H1 (cell line): ENCODE data around the gene GPR35. TPM values are rescaled to one million over a fixed set of nuclear protein-coding genes. Genes with fewer than 3 reads are reported as not detected.

ENCODE experiments used
- CTCF ChIA-PET: fragments of 300-600 bp; sonication (Branson Sonifier 250); formaldehyde crosslinking; loops from one replicate; lab custom pipeline; 2021; ENCODE audit not compliant: partially characterized antibody; lab: Charles Lee
- POLR2A ChIA-PET: fragments of 300-600 bp; sonication (Branson Sonifier 250); formaldehyde crosslinking; loops from one replicate; lab custom pipeline; 2021; ENCODE audit warnings: inconsistent platforms; ENCODE audit not compliant: partially characterized antibody; lab: Charles Lee
- DNase-seq, 2 experiments: peaks; one replicate each; pipeline versions ENCODE4 v3.0.0 to v3.0.0-alpha.2; 2010 to 2022; ENCODE audit warnings: low spot score in 2 of 2, low read depth in 1 of 2, mixed read lengths in 1 of 2
- FAIRE-seq: peaks from 2 replicates; lab custom pipeline; 2011; peaks lifted over from hg19 to GRCh38; lab: Jason Lieb, UNC
- H2AFZ ChIP-seq: 2 replicates; pipeline ENCODE4 v1.8.1; 2012; ENCODE audit warnings: low read length, inconsistent platforms
- H2AK5ac ChIP-seq: 2 replicates; pipeline ENCODE4 v1.6.1; 2013; ENCODE audit warnings: low read depth, low read length
- H2BK120ac ChIP-seq: replicated peaks from 2 replicates; pipeline ENCODE3; 2013; ENCODE audit warnings: low read depth, low read length, inconsistent platforms
- H2BK12ac ChIP-seq: 2 replicates; pipeline ENCODE4 v1.6.1; 2013; ENCODE audit warnings: low read depth, low read length
- H2BK15ac ChIP-seq: 2 replicates; pipeline ENCODE4 v1.6.1; 2013; ENCODE audit warnings: low read length
- H2BK20ac ChIP-seq: 2 replicates; pipeline ENCODE4 v1.6.1; 2013; ENCODE audit warnings: low read length
- H2BK5ac ChIP-seq: 2 replicates; pipeline ENCODE4 v1.6.1; 2013; ENCODE audit warnings: low read depth, low read length
- H3K14ac ChIP-seq: 2 replicates; pipeline ENCODE4 v1.6.1; 2013; ENCODE audit warnings: inconsistent platforms; ENCODE audit not compliant: insufficient read length
- H3K18ac ChIP-seq: 2 replicates; pipeline ENCODE4 v1.6.1; 2013; ENCODE audit warnings: low read length; ENCODE audit errors: extremely low read depth
- H3K23ac ChIP-seq: 2 replicates; pipeline ENCODE4 v1.6.1; 2013; ENCODE audit warnings: inconsistent platforms; ENCODE audit not compliant: insufficient read length
- H3K23me2 ChIP-seq: 2 replicates; pipeline ENCODE4 v1.6.1; 2013; ENCODE audit warnings: low read depth, low read length
- H3K27ac ChIP-seq: 2 replicates; pipeline ENCODE4 v1.6.1; 2011; ENCODE audit warnings: low read depth, low read length, inconsistent platforms
- H3K27me3 ChIP-seq, 4 experiments: replicated peaks in 1 of 4; 1 replicate in 1 of 4; 2 replicates in 3 of 4; pipeline versions ENCODE4 v1.6.1 to v1.8.1; 2011 to 2013; ENCODE audit warnings: low read length in 3 of 4, mild to moderate bottlenecking in 3 of 4, inconsistent platforms in 2 of 4, mixed read lengths in 2 of 4, moderate library complexity in 1 of 4; ENCODE audit not compliant: control insufficient read depth in 3 of 4, insufficient read depth in 3 of 4; ENCODE audit errors: extremely low read depth in 1 of 4
- H3K36me3 ChIP-seq, 4 experiments: 2 replicates each; pipeline versions ENCODE4 v1.6.1 to v1.8.1; 2011 to 2013; ENCODE audit warnings: mild to moderate bottlenecking in 4 of 4, low read length in 3 of 4, moderate library complexity in 2 of 4, control low read depth in 1 of 4, inconsistent platforms in 1 of 4; ENCODE audit not compliant: insufficient read depth in 4 of 4, control insufficient read depth in 2 of 4
- H3K4ac ChIP-seq: replicated peaks from 2 replicates; pipeline ENCODE3; 2013; ENCODE audit warnings: low read length, low read depth, mixed read lengths, inconsistent platforms; ENCODE audit not compliant: insufficient read length
- H3K4me1 ChIP-seq, 4 experiments: replicated peaks in 1 of 4; 1 replicate in 1 of 4; 2 replicates in 3 of 4; pipeline versions ENCODE4 v1.6.1 to v1.8.1; 2011 to 2013; ENCODE audit warnings: low read length in 3 of 4, inconsistent platforms in 2 of 4, mixed read lengths in 1 of 4; ENCODE audit not compliant: insufficient read depth in 4 of 4, control insufficient read depth in 3 of 4
- H3K4me2 ChIP-seq, 2 experiments: 2 replicates each; pipeline versions ENCODE4 v1.6.1 to v1.8.1; 2011 to 2013; ENCODE audit warnings: low read depth in 2 of 2, low read length in 2 of 2, control low read depth in 1 of 2, inconsistent platforms in 1 of 2, mild to moderate bottlenecking in 1 of 2; ENCODE audit not compliant: insufficient read depth in 1 of 2
- H3K4me3 ChIP-seq, 4 experiments: fragments of 200-600, 300-600 bp in 1 of 4; sonication (generic), shearing (Covaris generic), sonication (Bioruptor Twin) in 1 of 4; 2 replicates each; pipeline versions ENCODE4 v1.5.1 to v1.8.1; 2011 to 2016; ENCODE audit warnings: low read length in 4 of 4, low read depth in 3 of 4, control low read depth in 2 of 4, inconsistent platforms in 2 of 4, mild to moderate bottlenecking in 2 of 4, mixed read lengths in 1 of 4, moderate library complexity in 1 of 4; ENCODE audit not compliant: insufficient read depth in 2 of 4; ENCODE audit errors: extremely low read depth in 1 of 4
- H3K56ac ChIP-seq: replicated peaks from 2 replicates; pipeline ENCODE3; 2013; ENCODE audit warnings: low read depth, mild to moderate bottlenecking, mixed read lengths, low read length, inconsistent platforms; ENCODE audit not compliant: insufficient read length
- H3K79me1 ChIP-seq: 2 replicates; pipeline ENCODE4 v1.6.1; 2013; ENCODE audit warnings: low read depth, low read length, control low read depth
- H3K79me2 ChIP-seq, 2 experiments: 2 replicates each; pipeline versions ENCODE4 v1.6.1 to v1.8.1; 2012 to 2013; ENCODE audit warnings: low read length in 2 of 2, mild to moderate bottlenecking in 2 of 2, inconsistent platforms in 1 of 2; ENCODE audit not compliant: insufficient read depth in 2 of 2, control insufficient read depth in 1 of 2
- H3K9ac ChIP-seq, 4 experiments: replicated peaks in 1 of 4; 1 replicate in 1 of 4; 2 replicates in 3 of 4; pipeline versions ENCODE4 v1.6.1 to v1.8.1; 2011 to 2013; ENCODE audit warnings: low read depth in 3 of 4, low read length in 3 of 4, control low read depth in 2 of 4, mild to moderate bottlenecking in 2 of 4, moderate library complexity in 2 of 4, inconsistent platforms in 1 of 4; ENCODE audit errors: extremely low read depth in 1 of 4
- H3K9me3 ChIP-seq, 2 experiments: 2 replicates each; pipeline versions ENCODE4 v1.6.1 to v1.8.1; 2012 to 2013; ENCODE audit warnings: mild to moderate bottlenecking in 2 of 2, moderate library complexity in 2 of 2, control low read depth in 1 of 2, inconsistent platforms in 1 of 2, low read depth in 1 of 2, low read length in 1 of 2, mixed read lengths in 1 of 2; ENCODE audit not compliant: insufficient read depth in 2 of 2
- H4K20me1 ChIP-seq, 2 experiments: replicated peaks in 1 of 2; 2 replicates each; pipeline versions ENCODE3 to v1.8.1; 2011 to 2013; ENCODE audit warnings: inconsistent platforms in 2 of 2, low read length in 2 of 2, mild to moderate bottlenecking in 1 of 2; ENCODE audit not compliant: insufficient read depth in 2 of 2, control insufficient read depth in 1 of 2
- H4K5ac ChIP-seq: 2 replicates; pipeline ENCODE4 v1.6.1; 2013; ENCODE audit warnings: low read length, low read depth, mixed read lengths, inconsistent platforms; ENCODE audit not compliant: insufficient read length
- H4K8ac ChIP-seq: 2 replicates; pipeline ENCODE4 v1.8.0; 2013; ENCODE audit warnings: mild to moderate bottlenecking, moderate library complexity, low read length, inconsistent platforms; ENCODE audit not compliant: insufficient read depth; ENCODE audit errors: extremely low read depth
- H4K91ac ChIP-seq: replicated peaks from 2 replicates; pipeline ENCODE3; 2013; ENCODE audit warnings: low read length, mixed read lengths, inconsistent platforms; ENCODE audit not compliant: insufficient read length
- JUN ChIP-seq: IDR thresholded peaks from 2 replicates; pipeline ENCODE4 v1.6.1; 2011; ENCODE audit warnings: low read depth, mild to moderate bottlenecking, improper control_type of control experiment, low read length
- POLR2AphosphoS5 ChIP-seq: IDR thresholded peaks from 2 replicates; pipeline ENCODE4 v1.6.1; 2011; ENCODE audit warnings: low read depth, low read length
- RFX5 ChIP-seq: IDR thresholded peaks from 2 replicates; pipeline ENCODE4 v1.6.1; 2011; ENCODE audit warnings: low read depth, low read length, improper control_type of control experiment, borderline replicate concordance
- RNF2 ChIP-seq: fragments of 200-900, 300-1000 bp; sonication (generic); IDR thresholded peaks from 2 replicates; pipeline ENCODE4 v1.7.1; 2016; ENCODE audit warnings: borderline replicate concordance, low read depth, mild to moderate bottlenecking, antibody characterized with exemption, low read length; ENCODE audit not compliant: poor library complexity, severe bottlenecking; ENCODE audit errors: missing control alignments
- RXRA ChIP-seq: IDR thresholded peaks from 2 replicates; pipeline ENCODE4 v1.6.1; 2011; ENCODE audit warnings: low read depth, mild to moderate bottlenecking, low read length, moderate library complexity; ENCODE audit not compliant: insufficient read depth
- SIX5 ChIP-seq: IDR thresholded peaks from 2 replicates; pipeline ENCODE4 v1.6.1; 2011; ENCODE audit warnings: mild to moderate bottlenecking, low read depth, low read length
- SP4 ChIP-seq: IDR thresholded peaks from 2 replicates; pipeline ENCODE4 v1.6.1; 2012; ENCODE audit warnings: low read length, inconsistent platforms
- SRF ChIP-seq: IDR thresholded peaks from 2 replicates; pipeline ENCODE4 v1.6.1; 2011; ENCODE audit warnings: mild to moderate bottlenecking, low read depth, low read length, moderate library complexity
- SUZ12 ChIP-seq: fragments of 200-600 bp; sonication (generic); IDR thresholded peaks from 2 replicates; pipeline ENCODE4 v1.6.1; 2012; ENCODE audit warnings: mild to moderate bottlenecking, inconsistent platforms, low read length, moderate library complexity, mixed read lengths
- TAF1 ChIP-seq: IDR thresholded peaks from 2 replicates; pipeline ENCODE4 v1.6.1; 2011; ENCODE audit warnings: mild to moderate bottlenecking, low read depth, low read length
- WGBS, 2 experiments: shearing (Covaris generic) in 1 of 2; methylation state at CpG; one replicate each; pipeline versions ENCODE4 v1.1.6 to v1.1.7; 2013 to 2015; ENCODE audit warnings: low lambda C conversion rate in 2 of 2, mixed read lengths in 2 of 2, inconsistent platforms in 1 of 2, low coverage in 1 of 2, missing lambda C conversion rate in 1 of 2; ENCODE audit not compliant: insufficient replicate concordance in 2 of 2, insufficient coverage in 1 of 2, insufficient read length in 1 of 2; ENCODE audit errors: extremely low coverage in 1 of 2, missing lambda C conversion rate in 1 of 2; 5-methylcytosine and 5-hydroxymethylcytosine counted together
- polyA plus RNA-seq, 7 experiments: library from polyadenylated mRNA; depleted of rRNA in 3 of 7; stranded (reverse) in 5 of 7; unstranded in 2 of 7; fragments of >200 nt in 5 of 7; fragments of 200-250 nt in 2 of 7; gene quantifications; 1 replicate in 5 of 7; 2 replicates in 1 of 7; 4 replicates in 1 of 7; pipeline versions ENCODE4 v1.2.1 to v1.2.3, GENCODE V29; 2011 to 2013; ENCODE audit warnings: missing spikeins in 2 of 7, mixed read lengths in 2 of 7
- total RNA-seq: library from RNA; stranded (reverse); fragmentation: NEBNext Ultra II Directional; extraction: Animal tissue kit (Norgen Biotek cat#: 25700); gene quantifications from 2 replicates; pipeline ENCODE4 v1.2.1, GENCODE V29; 2021
- TF ChIP-seq, protein P1 (sequence below): IDR thresholded peaks from 2 replicates; pipeline ENCODE4 v1.6.1; 2011; ENCODE audit warnings: low read length, improper control_type of control experiment

Gene GPR35
- total and polyA plus RNA-seq, 2 of the 8 experiments (the other 6 are each of a cell fraction or from before 2014, with no cell fraction given) = 0.47 TPM; not detected in 1

DNA sequence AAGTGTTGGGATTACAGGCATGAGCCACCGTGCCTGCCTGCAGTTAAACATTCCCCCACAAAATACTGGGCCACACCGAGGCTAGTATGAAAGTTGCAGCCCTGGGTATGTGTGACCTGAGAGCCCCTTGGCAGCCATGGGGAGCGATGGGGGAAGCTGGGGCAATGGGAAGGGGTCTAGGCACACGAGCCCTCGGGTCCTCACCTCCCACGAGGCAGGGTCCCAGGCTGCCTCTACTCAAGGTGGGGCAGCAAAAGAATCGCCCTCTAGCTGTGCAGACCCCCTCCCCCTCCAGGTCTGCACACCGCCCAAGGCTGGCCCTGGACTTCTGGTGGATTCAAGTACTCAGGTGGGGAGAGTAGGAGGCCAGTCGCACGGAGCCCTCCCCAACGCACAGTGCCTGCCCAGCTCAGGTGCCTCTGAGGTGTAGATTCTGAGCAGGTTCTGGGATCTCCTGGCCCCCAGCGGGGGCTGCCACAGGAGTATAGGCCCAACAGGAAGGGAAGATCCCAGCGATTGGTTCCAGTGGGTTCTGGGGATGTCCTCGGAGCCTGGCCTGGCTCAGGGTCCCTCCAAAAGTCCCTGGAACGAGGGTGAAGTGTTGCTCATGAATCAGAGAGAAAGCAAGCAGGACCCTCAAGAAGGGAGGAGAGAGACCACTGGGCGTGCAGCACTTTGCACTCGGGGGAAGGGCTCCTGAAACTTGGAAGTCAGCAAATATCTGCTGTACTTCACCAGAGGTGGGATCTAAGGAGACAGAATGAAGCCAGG lies 2.6 kb downstream of the GPR35 start:
- no peaks in the 10 kb centered on the region for H3K36me3 ChIP-seq
- TF ChIP-seq RXRA = no peak
- TF ChIP-seq TAF1 = no peak
- no peak for TF ChIP-seq POLR2AphosphoS5
- no peak for TF ChIP-seq SUZ12
- TF ChIP-seq SIX5 = no peak
- no peak for TF ChIP-seq RNF2
- TF ChIP-seq JUN = no peak
- TF ChIP-seq, protein P1, sequence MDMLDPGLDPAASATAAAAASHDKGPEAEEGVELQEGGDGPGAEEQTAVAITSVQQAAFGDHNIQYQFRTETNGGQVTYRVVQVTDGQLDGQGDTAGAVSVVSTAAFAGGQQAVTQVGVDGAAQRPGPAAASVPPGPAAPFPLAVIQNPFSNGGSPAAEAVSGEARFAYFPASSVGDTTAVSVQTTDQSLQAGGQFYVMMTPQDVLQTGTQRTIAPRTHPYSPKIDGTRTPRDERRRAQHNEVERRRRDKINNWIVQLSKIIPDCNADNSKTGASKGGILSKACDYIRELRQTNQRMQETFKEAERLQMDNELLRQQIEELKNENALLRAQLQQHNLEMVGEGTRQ = no peak
- TF ChIP-seq SP4 = no peak
- no peak for TF ChIP-seq SRF
- no peak for TF ChIP-seq RFX5

More for the DNA sequence above, 2.6 kb downstream of the GPR35 start:
- Histone ChIP-seq H3K23ac (no peak overlapping the region), H4K20me1 (no peaks in the 10 kb centered on the region), H4K8ac (no peak overlapping the region; the same call in 1 of the 2 replicates), H3K27ac (no peak overlapping the region), H3K14ac (no peak overlapping the region), H2AK5ac (no peak overlapping the region), H3K4me1 (peaks cover 0 to 3% (median 1%) of the 10 kb centered on the region in 4 experiments; a peak in 2 of 7 replicates), H2BK5ac (no peak overlapping the region), H3K18ac (no peak overlapping the region), H3K9me3 (peaks cover 10 to 31% of the 10 kb centered on the region in 2 experiments; a peak in 3 of 4 replicates), H3K79me2 (no peaks in the 10 kb centered on the region), H3K4me2 (no peak overlapping the region), H2BK20ac (no peak overlapping the region), H2AFZ (no peak overlapping the region), H4K5ac (no peak overlapping the region), H3K27me3 (no peaks in the 10 kb centered on the region), H2BK12ac (no peak overlapping the region), H2BK15ac (no peak overlapping the region), H3K56ac (no peak overlapping the region), H3K79me1 (no peaks in the 10 kb centered on the region), H3K9ac (no peak overlapping the region), H4K91ac (no peak overlapping the region), H2BK120ac (no peak overlapping the region), H3K4me3 (no peak overlapping the region), H3K23me2 (no peaks in the 10 kb centered on the region), H3K4ac (no peak overlapping the region)
- ChIA-PET CTCF (interaction anchor here (0.9 to 1.9 kb wide), 3 partner anchors 10 to 13 kb away, joined by 3 to 5 read pairs (median 4); no protein-coding TSS in a partner anchor), POLR2A (no interaction called here)
- DNase-seq (no peak), FAIRE-seq (no peak)
- 90% methylated on average over 10 of the region's 17 CpGs; no CpG with 5 or more reads in 1 of the 2 experiments for WGBS, 2 experiments
